Activated T-helper 2 cell treated with anti-CD3 and anti-CD28 coated beads, Interferon-gamma antibody, Interleukin-2, Interleukin-4, amounts not matched to agents 10 μg/mL and 5 μg/mL and 100 μg/mL, durations not matched to agents 14 hours and 24 hours and 36 hours (primary cell): ENCODE results near the gene CLIP4. TPM values are rescaled to one million over a fixed set of nuclear protein-coding genes. Genes with fewer than 3 reads are reported as not detected.

Experiments used
- DNase-seq: peaks from one replicate; pipeline ENCODE4 v3.0.0; 2021; ENCODE audit warnings: low spot score
- H3K27ac Mint-ChIP-seq: one replicate; pipeline ENCODE4 v1.8.0; 2021; ENCODE audit warnings: mixed read lengths
- H3K27me3 Mint-ChIP-seq: one replicate; pipeline ENCODE4 v1.8.0; 2021; ENCODE audit warnings: low read depth, mixed read lengths
- H3K36me3 Mint-ChIP-seq: one replicate; pipeline ENCODE4 v1.8.0; 2021; ENCODE audit warnings: low read depth, mixed read lengths
- H3K4me1 Mint-ChIP-seq: one replicate; pipeline ENCODE4 v1.8.0; 2021; ENCODE audit warnings: low read depth, mixed read lengths
- H3K4me3 Mint-ChIP-seq: one replicate; pipeline ENCODE4 v1.8.0; 2021; ENCODE audit warnings: low read depth, mild to moderate bottlenecking, moderate library complexity, mixed read lengths
- H3K9me3 Mint-ChIP-seq: one replicate; pipeline ENCODE4 v1.8.0; 2021; ENCODE audit warnings: mixed read lengths
- intact Hi-C: fragments of 100-400 bp; cut with micrococcal nuclease; formaldehyde crosslinking; loops from one replicate; pipeline ENCODE4 v1.15.1; 2023
- total RNA-seq: library from RNA; stranded (reverse); gene quantifications from 2 replicates; pipeline ENCODE4 v1.2.3, GENCODE V29; 2022

The CLIP4 gene
- total RNA-seq, 1 donor from 2014 or later, result 21.5 TPM

GRCh38 chr2:29187926-29188325 is 72.7 kb downstream of the CLIP4 start:
- intact Hi-C loops, result no loop called here
- no peaks in the 10 kb centered on the region for H3K4me1 Mint-ChIP-seq
- no peak for DNase-seq
- no peak overlapping the region for H3K27ac Mint-ChIP-seq
- peaks cover 5% of the 10 kb centered on the region for H3K9me3 Mint-ChIP-seq
- H3K4me3 Mint-ChIP-seq, result no peak overlapping the region
- no peaks in the 10 kb centered on the region for H3K27me3 Mint-ChIP-seq
- peaks cover 20% of the 10 kb centered on the region for H3K36me3 Mint-ChIP-seq

DNA sequence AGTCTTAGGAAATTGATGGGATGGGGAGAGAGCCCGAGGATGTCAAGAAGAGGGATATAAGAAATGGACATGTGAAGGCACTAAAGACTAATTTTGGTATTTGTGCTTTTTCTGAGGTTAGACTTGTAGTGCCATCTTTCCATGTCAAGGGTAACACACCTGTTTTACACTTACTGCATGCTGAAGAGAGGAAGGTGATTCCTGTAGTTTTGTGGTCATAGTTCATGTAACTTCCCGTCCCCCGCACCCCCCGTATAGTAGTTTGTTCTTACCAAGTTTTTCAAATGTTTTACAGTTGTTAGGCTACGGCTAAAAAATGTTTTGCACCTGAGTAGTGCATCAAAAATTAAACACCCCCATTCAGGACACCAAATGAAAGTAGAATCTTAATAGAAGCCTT is 73.8 kb downstream of the CLIP4 start:
- Mint-ChIP-seq H3K9me3 (peaks cover 5% of the 10 kb centered on the region), H3K36me3 (peaks cover 20% of the 10 kb centered on the region), H3K4me1 (no peaks in the 10 kb centered on the region), H3K4me3 (no peak overlapping the region), H3K27me3 (no peaks in the 10 kb centered on the region), H3K27ac (no peak overlapping the region)
- no peak for DNase-seq
- intact Hi-C loops, result no loop called here

GRCh38 chr2:29191817-29192216 is 76.6 kb downstream of the CLIP4 start:
- Mint-ChIP-seq H3K4me3 (no peak overlapping the region), H3K27me3 (no peaks in the 10 kb centered on the region), H3K36me3 (peaks cover 9% of the 10 kb centered on the region), H3K27ac (no peak overlapping the region), H3K9me3 (peaks cover 5% of the 10 kb centered on the region), H3K4me1 (no peaks in the 10 kb centered on the region)
- DNase-seq, result no peak
- intact Hi-C loops, result no loop called here

DNA sequence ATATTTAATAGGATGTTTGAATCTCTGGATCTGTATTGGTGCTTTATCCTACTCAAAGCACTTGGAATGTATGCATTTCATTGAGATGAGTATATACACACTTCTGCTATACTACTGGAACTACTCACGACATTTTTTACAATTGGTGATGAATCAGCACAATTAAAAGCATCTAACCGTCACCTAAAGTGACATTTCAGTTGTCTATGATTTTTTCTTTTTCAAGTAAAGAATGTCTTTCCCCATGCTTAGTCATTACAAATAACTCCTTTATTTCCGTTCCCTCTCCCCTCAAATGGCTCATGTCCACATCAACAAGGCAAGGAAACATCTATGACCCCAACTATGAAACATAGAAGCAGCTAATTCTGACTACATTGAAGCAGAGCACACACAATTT is 77.3 kb downstream of the CLIP4 start:
- Mint-ChIP-seq H3K36me3 (peaks cover 6% of the 10 kb centered on the region), H3K4me3 (no peak overlapping the region), H3K4me1 (no peaks in the 10 kb centered on the region), H3K27me3 (no peaks in the 10 kb centered on the region), H3K27ac (no peak overlapping the region), H3K9me3 (peaks cover 3% of the 10 kb centered on the region)
- DNase-seq, result no peak
- intact Hi-C loops, result no loop called here

GRCh38 chr2:29193111-29193510 is 77.9 kb downstream of the CLIP4 start:
- Mint-ChIP-seq H3K4me1 (no peaks in the 10 kb centered on the region), H3K36me3 (peaks cover 1% of the 10 kb centered on the region), H3K4me3 (no peak overlapping the region), H3K9me3 (no peaks in the 10 kb centered on the region), H3K27ac (no peak overlapping the region), H3K27me3 (no peaks in the 10 kb centered on the region)
- no peak for DNase-seq
- intact Hi-C loops, result no loop called here

DNA sequence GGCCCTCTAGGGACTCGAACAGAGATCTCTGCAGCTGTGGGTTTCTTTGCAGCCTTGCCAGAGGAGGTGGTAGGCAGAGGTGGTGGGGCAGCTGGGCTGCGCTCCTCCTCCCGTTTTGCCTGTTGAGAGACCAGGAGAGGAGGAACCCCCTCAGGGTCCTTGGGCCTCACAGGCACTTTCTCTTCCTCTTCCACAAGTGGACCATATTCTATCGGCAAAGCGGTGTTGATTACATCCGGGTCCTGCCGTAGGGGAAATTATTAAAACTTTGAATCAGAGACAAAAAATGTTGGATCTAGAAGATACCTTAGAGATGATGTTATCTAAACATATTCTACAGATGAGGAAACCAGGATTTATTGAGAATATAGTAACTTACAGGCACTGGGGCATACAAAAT is 78.5 kb downstream of the CLIP4 start:
- Mint-ChIP-seq H3K27me3 (no peaks in the 10 kb centered on the region), H3K4me1 (no peaks in the 10 kb centered on the region), H3K4me3 (no peak overlapping the region), H3K9me3 (no peaks in the 10 kb centered on the region), H3K27ac (no peak overlapping the region), H3K36me3 (no peaks in the 10 kb centered on the region)
- intact Hi-C loops, result no loop called here
- no peak for DNase-seq

- H3K9me3 Mint-ChIP-seq, result no peaks in the 10 kb centered on the region
- H3K36me3 Mint-ChIP-seq, result no peaks in the 10 kb centered on the region
- H3K27ac Mint-ChIP-seq, result no peak overlapping the region
- H3K4me1 Mint-ChIP-seq, result no peaks in the 10 kb centered on the region
- no peak for DNase-seq
- H3K4me3 Mint-ChIP-seq, result no peak overlapping the region
- intact Hi-C loops, result loop anchor here (1.0 to 5.0 kb wide), 3 partner anchors 178 to 373 kb away; no protein-coding TSS in a partner anchor
- H3K27me3 Mint-ChIP-seq, result no peaks in the 10 kb centered on the region
Observed at GRCh38 chr2:29195796-29196195, 80.6 kb downstream of the CLIP4 start.

- H3K4me3 Mint-ChIP-seq, result no peak overlapping the region
- intact Hi-C loops, result loop anchor here (1.0 to 5.0 kb wide), 3 partner anchors 180 to 375 kb away; no protein-coding TSS in a partner anchor
- peak; percentile 62 for DNase-seq
- no peaks in the 10 kb centered on the region for H3K4me1 Mint-ChIP-seq
- H3K9me3 Mint-ChIP-seq, result no peaks in the 10 kb centered on the region
- H3K27me3 Mint-ChIP-seq, result no peaks in the 10 kb centered on the region
- no peaks in the 10 kb centered on the region for H3K36me3 Mint-ChIP-seq
- H3K27ac Mint-ChIP-seq, result no peak overlapping the region
Observed at GRCh38 chr2:29196792-29197788, 81.9 kb downstream of the CLIP4 start.

GRCh38 chr2:29201979-29202378 is 86.8 kb downstream of the CLIP4 start:
- no peak for DNase-seq

DNA sequence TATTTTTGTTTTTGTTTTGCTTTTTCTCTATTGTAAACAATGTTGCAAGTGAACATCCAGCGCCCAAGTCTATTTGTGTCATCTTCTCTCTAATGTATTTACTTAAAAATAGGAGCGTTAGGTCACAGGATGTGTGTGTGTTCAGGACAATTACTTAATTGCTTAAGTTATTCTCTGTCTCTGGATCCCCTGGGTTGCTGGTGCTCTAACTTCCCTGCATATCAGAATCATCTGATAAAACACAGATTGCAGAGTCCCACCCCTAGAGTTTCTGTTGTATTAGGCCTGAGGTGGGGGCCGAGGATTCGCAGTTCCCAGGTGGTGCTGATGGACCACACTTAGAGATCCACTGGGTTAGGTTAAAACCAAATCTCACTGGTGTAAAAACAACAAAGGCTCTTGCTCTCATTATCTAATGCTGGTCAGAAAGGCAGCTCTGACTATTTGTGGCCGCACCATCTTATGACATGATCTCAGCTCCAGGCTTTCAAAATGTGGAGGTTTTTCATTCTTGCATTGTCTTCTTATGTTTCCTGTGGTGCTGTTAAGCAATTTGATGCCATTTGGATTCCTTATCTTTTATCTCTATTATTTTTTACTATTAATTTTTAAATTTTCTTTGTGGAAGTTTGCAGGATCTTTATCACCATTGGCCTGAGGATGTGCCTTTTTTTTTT is 87.7 kb downstream of the CLIP4 start:
- Mint-ChIP-seq H3K27me3 (no peaks in the 10 kb centered on the region), H3K9me3 (no peaks in the 10 kb centered on the region), H3K36me3 (no peaks in the 10 kb centered on the region), H3K4me3 (no peak overlapping the region), H3K4me1 (no peaks in the 10 kb centered on the region), H3K27ac (no peak overlapping the region)
- no peak for DNase-seq
- intact Hi-C loops, result no loop called here

More at GRCh38 chr2:29201979-29202378, 86.8 kb downstream of the CLIP4 start:
- H3K27me3 Mint-ChIP-seq, result no peaks in the 10 kb centered on the region
- H3K4me3 Mint-ChIP-seq, result no peak overlapping the region
- H3K36me3 Mint-ChIP-seq, result no peaks in the 10 kb centered on the region
- intact Hi-C loops, result no loop called here
- no peaks in the 10 kb centered on the region for H3K9me3 Mint-ChIP-seq
- H3K4me1 Mint-ChIP-seq, result no peaks in the 10 kb centered on the region
- no peak overlapping the region for H3K27ac Mint-ChIP-seq

- Mint-ChIP-seq H3K27me3 (no peaks in the 10 kb centered on the region), H3K4me1 (no peaks in the 10 kb centered on the region), H3K4me3 (no peak overlapping the region), H3K9me3 (no peaks in the 10 kb centered on the region), H3K27ac (no peak overlapping the region), H3K36me3 (no peaks in the 10 kb centered on the region)
- no peak for DNase-seq
- intact Hi-C loops, result no loop called here
Observed at GRCh38 chr2:29206941-29207340, 91.7 kb downstream of the CLIP4 start.

- intact Hi-C loops, result no loop called here
- Mint-ChIP-seq H3K36me3 (no peaks in the 10 kb centered on the region), H3K27ac (no peak overlapping the region), H3K9me3 (no peaks in the 10 kb centered on the region), H3K4me3 (no peak overlapping the region), H3K4me1 (no peaks in the 10 kb centered on the region), H3K27me3 (peaks cover 2% of the 10 kb centered on the region)
- DNase-seq, result no peak
Observed at GRCh38 chr2:29207352-29208148, 92.3 kb downstream of the CLIP4 start.
